Stimulated activated CD4-positive, alpha-beta T cell treated with anti-CD3 and anti-CD28 coated beads, Interleukin-4, amount 100 ng/mL, for 24 hours (primary cell): Measurements from ENCODE around the gene FNDC3B.
"Not testable (repeated sequence)": the region's sequence is repeated elsewhere in the genome, so short reads cannot be mapped to it uniquely, and the experiment has no call there.

Experiments
- DNase-seq: peaks from one replicate; pipeline ENCODE4 v3.0.0-alpha.2; 2020

FNDC3B gene

DNA sequence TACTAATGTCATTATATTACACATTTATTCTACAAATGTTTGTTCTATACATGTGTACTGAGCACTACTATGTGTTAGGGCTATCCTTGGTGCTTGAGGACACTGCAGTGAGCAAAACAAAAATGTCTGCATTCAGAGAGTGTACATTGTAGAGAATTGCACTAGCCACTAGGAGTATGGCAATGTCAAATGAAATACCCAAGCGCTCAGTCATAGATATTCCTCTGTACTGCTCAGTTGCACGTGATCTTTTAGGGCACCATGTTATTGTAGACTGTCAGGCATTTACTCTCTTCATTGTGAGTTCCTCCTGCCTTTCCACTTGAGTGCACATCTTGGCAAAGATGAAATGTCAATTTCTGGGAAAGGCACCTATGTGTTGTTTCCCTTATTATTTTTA is 36.8 kb downstream of the FNDC3B start:
- DNase-seq = no peak

- DNase-seq = no peak
Observed at GRCh38 chr3:172077197-172077757, 37.9 kb downstream of the FNDC3B start.

GRCh38 chr3:172078244-172078643 is 38.9 kb downstream of the FNDC3B start:
- DNase-seq = no peak

- no peak for DNase-seq
Observed at GRCh38 chr3:172078721-172079120, 39.3 kb downstream of the FNDC3B start.

- DNase-seq = no peak
Observed at GRCh38 chr3:172079326-172079976, 40.1 kb downstream of the FNDC3B start.

- DNase-seq = no peak
Observed at GRCh38 chr3:172080503-172080902, 41.1 kb downstream of the FNDC3B start.

DNA sequence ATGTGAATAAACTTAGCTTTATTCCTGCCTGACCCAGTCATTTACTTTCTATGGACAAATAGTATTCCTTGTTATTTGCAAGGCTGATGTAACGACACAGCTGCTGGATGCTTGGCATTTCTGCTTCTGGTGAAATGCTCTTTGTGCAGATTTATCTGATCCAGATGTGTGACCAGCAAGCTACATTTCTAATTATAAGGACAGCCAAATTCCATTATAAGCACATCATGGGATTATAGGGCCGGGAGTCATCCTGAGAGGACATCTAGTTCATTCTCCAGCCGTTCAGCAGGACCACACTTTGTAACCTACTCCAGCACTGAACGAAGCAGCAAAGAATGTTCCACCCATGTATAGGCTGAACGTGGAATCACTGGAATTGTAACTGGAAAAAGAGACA is 42.9 kb downstream of the FNDC3B start:
- no peak for DNase-seq

DNA sequence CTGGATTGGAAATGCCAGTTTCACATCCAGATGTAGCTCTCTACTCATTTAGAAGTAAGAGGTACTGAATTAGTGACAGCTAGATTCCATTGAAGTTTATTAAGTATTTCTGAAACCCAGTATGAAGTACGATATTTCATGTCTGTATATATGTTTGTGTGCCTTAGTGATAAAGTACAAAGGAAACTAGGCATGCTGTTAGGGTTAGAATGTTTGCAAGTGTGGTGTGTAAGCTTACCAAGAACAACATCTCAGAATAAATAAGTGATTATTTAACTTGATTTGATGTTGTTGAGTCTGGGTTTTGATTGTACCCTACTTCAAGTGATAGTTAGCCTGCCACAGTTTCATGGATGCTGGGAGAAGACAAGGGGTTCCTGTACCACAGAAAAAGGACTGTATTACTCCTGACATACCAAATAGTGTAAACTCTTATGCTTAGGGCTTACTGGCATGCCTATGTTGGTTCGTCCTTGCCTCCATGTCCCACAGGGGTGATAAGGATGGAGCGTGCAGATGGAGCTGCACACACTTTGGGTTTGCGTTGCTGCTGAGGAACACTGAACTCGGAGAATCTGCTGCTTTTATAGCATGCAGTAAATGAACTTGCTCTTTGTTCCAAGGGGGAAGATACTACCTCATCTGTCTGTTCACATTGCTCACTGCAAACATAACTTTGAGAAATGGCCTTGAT is 43.6 kb downstream of the FNDC3B start:
- no peak for DNase-seq

DNA sequence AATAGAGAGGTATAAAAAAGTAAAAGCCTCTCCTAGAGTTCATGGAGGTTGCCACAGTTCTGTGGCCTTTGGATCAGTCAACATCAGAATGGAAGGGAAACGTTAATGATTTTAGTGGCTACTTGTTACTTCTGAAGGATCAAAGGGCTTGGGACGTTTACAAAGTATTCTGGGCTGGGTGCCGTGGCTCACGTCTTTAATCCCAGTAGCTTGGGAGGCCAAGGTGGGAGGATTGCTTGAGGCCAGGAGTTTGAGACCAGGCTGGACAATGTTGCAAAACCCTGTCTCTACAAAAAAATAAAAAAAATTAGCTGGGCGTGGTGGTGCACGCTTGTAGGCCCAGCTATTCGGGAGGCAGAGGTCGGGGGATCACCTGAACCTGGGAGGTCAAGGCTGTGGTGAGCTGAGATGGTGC is 44.6 kb downstream of the FNDC3B start:
- DNase-seq = no peak

- no peak for DNase-seq
Observed at GRCh38 chr3:172084871-172085556, 45.6 kb downstream of the FNDC3B start.

- DNase-seq = no peak
Observed at GRCh38 chr3:172085557-172085895, 46.1 kb downstream of the FNDC3B start.

GRCh38 chr3:172086071-172086470 is 46.7 kb downstream of the FNDC3B start:
- DNase-seq = no peak

DNA sequence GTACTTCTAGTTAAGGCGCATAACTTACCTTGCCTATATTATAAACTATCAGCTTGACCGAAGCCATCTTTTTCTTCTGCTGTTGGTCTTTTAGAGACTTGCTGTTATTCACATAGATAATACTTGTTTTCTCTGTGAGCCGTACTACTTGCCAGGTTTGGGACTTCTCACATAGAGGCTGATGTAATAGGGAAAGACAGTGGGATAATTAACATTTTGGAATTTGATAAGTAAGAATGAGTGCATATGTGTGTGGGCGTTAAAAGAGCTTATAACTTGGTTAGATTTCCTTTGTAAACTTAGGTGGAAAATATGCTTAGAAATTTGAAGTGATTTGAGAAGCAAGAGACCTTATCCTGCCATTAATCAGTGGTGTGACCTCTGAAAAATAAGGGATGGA is 47.8 kb downstream of the FNDC3B start:
- no peak for DNase-seq

- no peak for DNase-seq
Observed at GRCh38 chr3:172087602-172088580, 48.5 kb downstream of the FNDC3B start.

DNA sequence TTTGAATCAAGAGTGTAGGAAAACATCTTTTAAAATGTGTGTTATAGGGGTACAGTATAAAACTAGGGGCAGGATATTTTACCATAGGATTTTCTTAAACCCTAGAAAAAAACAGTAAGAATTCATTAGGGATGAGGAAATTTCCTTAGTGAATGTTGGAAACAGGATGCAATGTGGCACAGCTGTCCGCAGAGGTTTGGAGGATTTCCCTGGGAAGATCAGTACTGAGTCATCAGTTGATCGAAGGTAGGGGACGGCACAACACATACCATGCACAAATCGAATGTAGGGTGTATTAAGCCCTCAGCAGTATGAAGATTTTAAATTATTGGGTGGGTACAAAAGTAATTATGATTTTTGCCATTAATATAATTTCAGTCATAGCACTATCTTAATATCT is 49.9 kb downstream of the FNDC3B start:
- no peak for DNase-seq

GRCh38 chr3:172090035-172090434 is 50.7 kb downstream of the FNDC3B start:
- DNase-seq = no peak

DNA sequence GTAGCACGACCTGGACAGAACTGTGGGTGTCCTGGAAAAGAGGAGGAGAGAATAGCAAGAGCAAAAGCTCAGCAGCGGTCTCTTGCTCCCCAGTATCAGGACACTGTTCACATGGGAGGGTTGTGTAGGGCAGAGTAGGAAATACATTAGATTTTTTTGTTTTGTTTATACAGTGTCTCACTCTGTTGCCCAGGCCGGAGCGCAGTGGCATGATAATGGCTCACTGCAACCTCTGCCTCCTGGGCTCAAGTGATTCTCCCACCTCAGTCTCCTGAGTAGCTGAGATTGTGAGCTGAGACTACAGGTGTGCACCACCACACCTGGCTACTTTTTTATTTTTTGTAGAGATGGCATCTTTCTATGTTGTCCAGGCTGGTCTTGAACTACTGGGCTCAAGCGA is 53.3 kb downstream of the FNDC3B start:
- no peak for DNase-seq

DNA sequence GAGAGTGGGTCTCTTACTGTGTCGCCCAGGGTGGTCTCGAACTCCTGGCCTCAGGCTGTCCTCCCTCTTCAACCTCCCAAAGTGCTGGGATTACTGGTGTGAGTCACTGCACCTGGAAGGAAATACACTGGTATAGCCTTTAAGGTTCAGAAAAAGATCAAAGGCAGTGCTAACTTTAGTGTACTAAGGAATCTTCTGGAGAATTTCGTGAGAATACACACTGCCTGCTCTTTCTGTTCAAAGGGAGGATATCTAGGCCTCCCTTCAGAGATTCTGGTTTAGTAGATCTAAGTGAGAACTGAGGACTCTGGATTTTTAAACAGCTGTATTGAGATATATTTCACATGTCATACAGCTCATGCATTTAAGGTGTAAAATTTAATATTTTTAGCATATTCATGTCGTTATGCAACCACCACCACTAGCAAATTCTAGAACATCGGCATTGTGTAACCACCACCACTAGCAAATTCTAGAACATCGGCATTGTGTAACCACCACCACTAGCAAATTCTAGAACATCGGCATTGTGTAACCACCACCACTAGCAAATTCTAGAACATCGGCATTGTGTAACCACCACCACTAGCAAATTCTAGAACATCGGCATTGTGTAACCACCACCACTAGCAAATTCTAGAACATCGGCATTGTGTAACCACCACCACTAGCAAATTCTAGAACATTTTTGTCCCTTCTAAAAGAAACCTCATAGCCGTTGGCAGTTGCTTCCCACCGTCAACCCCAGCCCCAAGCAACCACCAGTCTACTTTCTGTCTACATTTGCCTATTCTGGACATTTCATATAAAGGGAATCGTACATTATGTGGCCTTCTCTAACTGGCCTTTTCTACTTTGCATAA is 54.4 kb downstream of the FNDC3B start:
- DNase-seq = not testable (repeated sequence)

DNA sequence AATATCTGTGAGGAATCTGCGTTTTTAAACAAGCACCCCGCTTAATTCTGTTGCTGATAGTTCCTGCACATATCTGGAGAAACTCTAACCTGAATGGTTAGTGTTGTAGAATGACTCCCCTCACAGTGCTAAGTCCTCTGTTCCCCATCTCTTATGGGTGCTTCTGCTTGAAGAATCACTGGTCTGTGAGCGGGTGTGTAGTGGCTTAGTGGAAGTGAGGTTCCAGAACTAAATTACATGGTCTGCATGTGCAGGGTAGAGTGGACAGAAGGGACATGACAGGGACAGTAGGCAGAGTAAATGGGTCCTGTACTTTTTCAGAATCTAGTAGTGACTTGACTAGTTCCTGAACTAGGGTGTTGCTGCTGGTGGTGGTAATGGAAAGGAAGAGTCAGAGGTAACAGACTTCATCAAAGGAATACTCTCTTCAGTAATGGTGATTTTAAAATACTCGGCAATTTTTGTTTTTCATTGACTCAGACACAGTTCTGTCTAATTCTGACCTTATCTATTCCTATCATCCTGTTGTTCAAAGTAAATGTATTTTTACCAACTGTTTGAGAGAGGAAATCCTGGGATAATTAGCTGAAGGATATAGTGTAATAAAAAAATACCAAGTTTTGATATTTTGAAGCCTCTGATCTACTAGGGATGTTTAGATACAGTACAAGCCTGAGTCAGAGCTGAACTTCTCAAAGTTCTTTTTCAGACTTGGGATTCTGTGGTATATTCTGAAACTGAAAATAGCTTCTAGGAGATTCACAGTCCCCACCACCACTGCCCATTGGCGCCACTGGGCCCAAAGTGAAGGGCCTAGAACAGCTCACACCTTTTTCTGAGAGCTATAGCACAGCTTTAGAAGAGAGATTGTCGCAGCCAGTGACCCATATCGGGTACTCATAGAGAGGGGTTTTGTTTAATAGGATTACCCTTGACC is 55.5 kb downstream of the FNDC3B start:
- DNase-seq = no peak

- no peak for DNase-seq
Observed at GRCh38 chr3:172096881-172097420, 57.6 kb downstream of the FNDC3B start.
